Activated naive CD4-positive, alpha-beta T cell treated with anti-CD3 and anti-CD28 coated beads, Interleukin-2, amount 10 ng/mL, durations not matched to agents 7 days and 5 days (primary cell): ENCODE measurements around the gene TULP3.

Experiments used
- CTCF ChIA-PET: fragments of 350-600 bp; sonication (Branson Sonifier 250); formaldehyde crosslinking; loops from one replicate; lab custom pipeline; 2021; ENCODE audit warnings: antibody characterized with exemption; lab: Charles Lee
- DNase-seq: peaks from one replicate; pipeline ENCODE4 v3.0.0-alpha.2; 2020
- H3K27ac Mint-ChIP-seq: one replicate; pipeline ENCODE4 v1.8.0; 2021; ENCODE audit warnings: mild to moderate bottlenecking, moderate library complexity, mixed read lengths
- H3K27me3 Mint-ChIP-seq: one replicate; pipeline ENCODE4 v1.8.0; 2021; ENCODE audit warnings: mild to moderate bottlenecking, mixed read lengths
- H3K36me3 Mint-ChIP-seq: one replicate; pipeline ENCODE4 v1.8.0; 2021; ENCODE audit warnings: mixed read lengths
- H3K4me1 Mint-ChIP-seq: one replicate; pipeline ENCODE4 v1.8.0; 2021; ENCODE audit warnings: mixed read lengths
- H3K4me3 Mint-ChIP-seq: one replicate; pipeline ENCODE4 v1.8.0; 2021; ENCODE audit warnings: mild to moderate bottlenecking, moderate library complexity, mixed read lengths
- H3K9me3 Mint-ChIP-seq: one replicate; pipeline ENCODE4 v1.8.0; 2021; ENCODE audit warnings: mixed read lengths

TULP3 gene

GRCh38 chr12:2890388-2891239 lies at the start of gene TULP3:
Gene TULP3, plus strand, starts transcription at chr12:2890891. Its CDS starts 57 bp downstream, at chr12:2890948.
- H3K9me3 Mint-ChIP-seq = no peaks in the 10 kb centered on the region
- H3K27me3 Mint-ChIP-seq = peaks cover 4% of the 10 kb centered on the region
- H3K4me3 Mint-ChIP-seq = peak within 1 kb of the TSS; percentile 86
- CTCF ChIA-PET = interaction anchor here (1.4 kb wide), 1 partner anchor 11 kb away, joined by 8 read pairs; no protein-coding TSS in a partner anchor
- H3K36me3 Mint-ChIP-seq = peaks cover 25% of the 10 kb centered on the region
- peak; percentile 99 for DNase-seq
- H3K4me1 Mint-ChIP-seq = peaks cover 38% of the 10 kb centered on the region
- H3K27ac Mint-ChIP-seq = peak within 1 kb of the TSS; percentile 81

GRCh38 chr12:2841056-2841650 lies 49.5 kb upstream of the TULP3 start:
- H3K4me3 Mint-ChIP-seq = no peak overlapping the region
- no peak for DNase-seq
- no peaks in the 10 kb centered on the region for H3K9me3 Mint-ChIP-seq
- H3K27me3 Mint-ChIP-seq = no peaks in the 10 kb centered on the region
- no peaks in the 10 kb centered on the region for H3K4me1 Mint-ChIP-seq
- H3K36me3 Mint-ChIP-seq = peaks cover 5% of the 10 kb centered on the region
- CTCF ChIA-PET = no interaction called here
- H3K27ac Mint-ChIP-seq = no peak overlapping the region

GRCh38 chr12:2842948-2843347 lies 47.7 kb upstream of the TULP3 start:
- Mint-ChIP-seq H3K27me3 (no peaks in the 10 kb centered on the region), H3K9me3 (no peaks in the 10 kb centered on the region), H3K36me3 (peaks cover 5% of the 10 kb centered on the region), H3K4me3 (no peak overlapping the region), H3K27ac (no peak overlapping the region), H3K4me1 (no peaks in the 10 kb centered on the region)
- DNase-seq = no peak
- CTCF ChIA-PET = interaction anchor here (1.5 to 2.6 kb wide), 2 partner anchors 11 to 14 kb away, joined by 3 to 8 read pairs; partner anchors contain the start of gene TEX52

GRCh38 chr12:2844786-2845185 lies 45.9 kb upstream of the TULP3 start:
- Mint-ChIP-seq H3K27me3 (no peaks in the 10 kb centered on the region), H3K27ac (no peak overlapping the region), H3K9me3 (no peaks in the 10 kb centered on the region), H3K36me3 (peaks cover 2% of the 10 kb centered on the region), H3K4me1 (no peaks in the 10 kb centered on the region), H3K4me3 (no peak overlapping the region)
- no peak for DNase-seq
- CTCF ChIA-PET = interaction anchor here (1.2 to 1.5 kb wide), 2 partner anchors 10 to 40 kb away, joined by 3 to 7 read pairs; no protein-coding TSS in a partner anchor

- Mint-ChIP-seq H3K4me1 (no peaks in the 10 kb centered on the region), H3K27me3 (no peaks in the 10 kb centered on the region), H3K27ac (no peak overlapping the region), H3K36me3 (peaks cover 1% of the 10 kb centered on the region), H3K9me3 (no peaks in the 10 kb centered on the region), H3K4me3 (no peak overlapping the region)
- CTCF ChIA-PET = interaction anchor here (0.9 to 1.5 kb wide), 5 partner anchors 9 to 102 kb away, joined by 3 to 7 read pairs (median 3); no protein-coding TSS in a partner anchor
- DNase-seq = no peak
These were observed 45.4 kb upstream of the TULP3 start for GRCh38 chr12:2845280-2845679.

GRCh38 chr12:2851931-2852330 lies 38.8 kb upstream of the TULP3 start:
- CTCF ChIA-PET = interaction anchor here (0.7 kb wide), 1 partner anchor 12 kb away, joined by 3 read pairs; no protein-coding TSS in a partner anchor
- Mint-ChIP-seq H3K27me3 (no peaks in the 10 kb centered on the region), H3K4me3 (no peak overlapping the region), H3K36me3 (peaks cover 5% of the 10 kb centered on the region), H3K9me3 (no peaks in the 10 kb centered on the region), H3K4me1 (no peaks in the 10 kb centered on the region), H3K27ac (no peak overlapping the region)
- no peak for DNase-seq

GRCh38 chr12:2853626-2854025 lies 37.1 kb upstream of the TULP3 start:
- Mint-ChIP-seq H3K27ac (no peak overlapping the region), H3K36me3 (peaks cover 14% of the 10 kb centered on the region), H3K27me3 (no peaks in the 10 kb centered on the region), H3K9me3 (no peaks in the 10 kb centered on the region), H3K4me3 (no peak overlapping the region), H3K4me1 (no peaks in the 10 kb centered on the region)
- DNase-seq = peak; percentile 67
- CTCF ChIA-PET = interaction anchor here (0.9 to 2.6 kb wide), 7 partner anchors 8 to 187 kb away, joined by 3 to 35 read pairs (median 7); no protein-coding TSS in a partner anchor

GRCh38 chr12:2854669-2855453 lies 35.8 kb upstream of the TULP3 start:
- Mint-ChIP-seq H3K4me3 (no peak overlapping the region), H3K4me1 (no peaks in the 10 kb centered on the region), H3K27ac (no peak overlapping the region), H3K27me3 (no peaks in the 10 kb centered on the region), H3K36me3 (peaks cover 25% of the 10 kb centered on the region), H3K9me3 (no peaks in the 10 kb centered on the region)
- DNase-seq = no peak
- CTCF ChIA-PET = interaction anchor here (0.8 to 2.6 kb wide), 10 partner anchors 9 to 186 kb away, joined by 3 to 35 read pairs (median 5); no protein-coding TSS in a partner anchor

- DNase-seq = no peak
- Mint-ChIP-seq H3K36me3 (peaks cover 31% of the 10 kb centered on the region), H3K27ac (no peak overlapping the region), H3K27me3 (no peaks in the 10 kb centered on the region), H3K4me1 (no peaks in the 10 kb centered on the region), H3K9me3 (no peaks in the 10 kb centered on the region), H3K4me3 (no peak overlapping the region)
- CTCF ChIA-PET = interaction anchor here (1.3 to 2.4 kb wide), 3 partner anchors 83 to 220 kb away, joined by 3 to 35 read pairs (median 4); no protein-coding TSS in a partner anchor
These were observed 35.1 kb upstream of the TULP3 start for GRCh38 chr12:2855546-2855945.

- no peak overlapping the region for H3K27ac Mint-ChIP-seq
- no peaks in the 10 kb centered on the region for H3K27me3 Mint-ChIP-seq
- CTCF ChIA-PET = interaction anchor here (0.9 to 1.6 kb wide), 2 partner anchors 13 to 219 kb away, joined by 3 read pairs; no protein-coding TSS in a partner anchor
- H3K4me3 Mint-ChIP-seq = no peak overlapping the region
- no peaks in the 10 kb centered on the region for H3K9me3 Mint-ChIP-seq
- H3K4me1 Mint-ChIP-seq = no peaks in the 10 kb centered on the region
- no peak for DNase-seq
- peaks cover 31% of the 10 kb centered on the region for H3K36me3 Mint-ChIP-seq
These were observed 34.6 kb upstream of the TULP3 start for GRCh38 chr12:2856051-2856450.

- H3K27ac Mint-ChIP-seq = no peak within 1 kb of the TSS
- no peaks in the 10 kb centered on the region for H3K27me3 Mint-ChIP-seq
- DNase-seq = no peak
- H3K9me3 Mint-ChIP-seq = no peaks in the 10 kb centered on the region
- no peak within 1 kb of the TSS for H3K4me3 Mint-ChIP-seq
- H3K36me3 Mint-ChIP-seq = peaks cover 38% of the 10 kb centered on the region
- CTCF ChIA-PET = interaction anchor here (0.9 to 1.6 kb wide), 2 partner anchors 14 to 218 kb away, joined by 3 read pairs; no protein-coding TSS in a partner anchor
- H3K4me1 Mint-ChIP-seq = no peaks in the 10 kb centered on the region
These were observed 33.7 kb upstream of the TULP3 start, which contains the start of gene TEX52 for GRCh38 chr12:2857021-2857431. Gene TEX52, minus strand, starts transcription at chr12:2857039. Its CDS starts 13 bp downstream, at chr12:2857026.

- Mint-ChIP-seq H3K9me3 (no peaks in the 10 kb centered on the region), H3K4me3 (no peak overlapping the region), H3K4me1 (no peaks in the 10 kb centered on the region), H3K36me3 (peaks cover 40% of the 10 kb centered on the region), H3K27ac (no peak overlapping the region), H3K27me3 (no peaks in the 10 kb centered on the region)
- no peak for DNase-seq
- CTCF ChIA-PET = no interaction called here
These were observed 33.1 kb upstream of the TULP3 start for GRCh38 chr12:2857576-2857975.

GRCh38 chr12:2858334-2858733 lies 32.4 kb upstream of the TULP3 start:
- Mint-ChIP-seq H3K36me3 (peaks cover 47% of the 10 kb centered on the region), H3K4me3 (no peak overlapping the region), H3K9me3 (no peaks in the 10 kb centered on the region), H3K4me1 (no peaks in the 10 kb centered on the region), H3K27me3 (no peaks in the 10 kb centered on the region), H3K27ac (no peak overlapping the region)
- no peak for DNase-seq
- CTCF ChIA-PET = interaction anchor here (0.6 kb wide), 1 partner anchor 9 kb away, joined by 3 read pairs; no protein-coding TSS in a partner anchor
